Tibial nerve (tissue), 4 donors: ENCODE measurements around the gene EML1. TPM values are rescaled to one million over a fixed set of nuclear protein-coding genes. Genes with fewer than 3 reads are reported as not detected.
A peak's percentile ranks its signal among the peaks of the same experiment; 100 is the strongest.

Experiments
- DNase-seq, 2 donors: peaks; one replicate each; pipeline ENCODE4 v3.0.0-alpha.2; 2019; ENCODE audit warnings: low spot score in 2 of 2
- H3K27ac ChIP-seq, 4 donors: fragments of 200-600 bp; sonication (generic) in 3 of 4; one replicate each; pipeline ENCODE4 v1.5.1; 2017 to 2019; ENCODE audit warnings: mild to moderate bottlenecking in 1 of 4
- H3K27me3 ChIP-seq, 2 donors: fragments of 200-600 bp; sonication (generic) in 1 of 2; one replicate each; pipeline versions ENCODE4 v1.5.1 to v1.6.0; 2017 to 2019
- H3K36me3 ChIP-seq, 3 donors: fragments of 200-600 bp; sonication (generic); one replicate each; pipeline ENCODE4 v1.5.1; 2018 to 2019
- H3K4me1 ChIP-seq, 4 donors: fragments of 200-600 bp; sonication (generic) in 3 of 4; one replicate each; pipeline ENCODE4 v1.5.1; 2017 to 2019
- H3K4me3 ChIP-seq, 4 donors: fragments of 200-600 bp; sonication (generic) in 3 of 4; one replicate each; pipeline ENCODE4 v1.5.1; 2017 to 2019; ENCODE audit warnings: mild to moderate bottlenecking in 1 of 4, moderate library complexity in 1 of 4
- H3K9me3 ChIP-seq, 4 donors: fragments of 200-600 bp; sonication (generic) in 3 of 4; one replicate each; pipeline ENCODE4 v1.5.1; 2017 to 2019
- CTCF ChIP-seq, 5 experiments: fragments of 200-600 bp in 3 of 5; fragments of 450-650 bp in 2 of 5; sonication (generic) in 3 of 5; IDR thresholded peaks; one replicate each; pipeline ENCODE4 v1.5.1; 2016 to 2019; ENCODE audit warnings: antibody characterized with exemption in 5 of 5, mild to moderate bottlenecking in 3 of 5, moderate library complexity in 2 of 5
- EP300 ChIP-seq, 2 donors: sonication (generic); formaldehyde crosslinking; IDR thresholded peaks; one replicate each; pipeline ENCODE4 v1.6.1; 2017; ENCODE audit warnings: antibody characterized with exemption in 2 of 2, mild to moderate bottlenecking in 1 of 2
- POLR2A ChIP-seq, 2 donors: fragments of 450-650 bp; IDR thresholded peaks; one replicate each; pipeline ENCODE4 v1.6.1; 2017; ENCODE audit warnings: antibody characterized with exemption in 2 of 2, mild to moderate bottlenecking in 2 of 2, moderate library complexity in 2 of 2
- WGBS, 2 donors: methylation state at CpG; one replicate each; pipeline ENCODE4 v1.1.5; 2018; 5-methylcytosine and 5-hydroxymethylcytosine counted together
- total RNA-seq, 4 donors: library from RNA; depleted of rRNA; stranded (reverse); fragments of >200 nt; gene quantifications; one replicate each; pipeline ENCODE4 v1.1.0, GENCODE V29; 2016

Gene EML1
- total RNA-seq, 4 donors from 2014 or later = 32.4 to 82.8 (median 55.2) TPM

DNA sequence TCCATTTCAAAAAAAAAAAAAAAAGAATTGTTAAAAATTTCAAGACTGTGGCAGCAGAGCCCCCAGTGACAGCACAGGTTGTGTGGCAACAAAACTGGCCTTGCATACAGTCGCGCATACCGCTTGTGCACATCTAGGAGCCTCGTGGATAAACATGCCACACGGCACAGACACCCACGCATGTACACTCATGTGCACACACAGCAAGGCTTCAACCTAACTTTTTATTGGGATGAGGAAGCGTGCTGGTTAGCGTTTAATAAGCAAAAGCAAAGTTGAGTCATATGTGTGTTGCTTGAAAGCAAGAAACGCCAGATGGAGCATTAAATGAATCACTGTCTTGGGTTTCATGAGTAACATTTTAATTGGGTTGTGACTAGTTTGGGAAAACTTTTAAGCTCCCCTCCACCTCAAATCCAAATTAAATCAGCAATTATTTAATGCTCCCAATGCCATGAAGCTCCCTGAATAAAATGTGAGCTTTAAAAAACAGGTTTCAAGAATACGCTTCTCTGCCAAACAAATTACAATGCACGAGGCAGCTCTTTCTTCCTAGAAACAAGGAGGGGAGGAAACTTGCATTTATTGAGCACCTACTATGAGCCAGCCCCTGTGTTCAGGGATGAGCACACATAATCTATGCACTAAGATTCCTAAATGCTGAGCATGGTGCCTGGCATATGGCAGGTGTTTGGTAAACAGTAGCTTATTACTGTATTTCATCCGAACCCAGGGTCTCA lies 35.7 kb upstream of the EML1 start:
- no peak for DNase-seq

DNA sequence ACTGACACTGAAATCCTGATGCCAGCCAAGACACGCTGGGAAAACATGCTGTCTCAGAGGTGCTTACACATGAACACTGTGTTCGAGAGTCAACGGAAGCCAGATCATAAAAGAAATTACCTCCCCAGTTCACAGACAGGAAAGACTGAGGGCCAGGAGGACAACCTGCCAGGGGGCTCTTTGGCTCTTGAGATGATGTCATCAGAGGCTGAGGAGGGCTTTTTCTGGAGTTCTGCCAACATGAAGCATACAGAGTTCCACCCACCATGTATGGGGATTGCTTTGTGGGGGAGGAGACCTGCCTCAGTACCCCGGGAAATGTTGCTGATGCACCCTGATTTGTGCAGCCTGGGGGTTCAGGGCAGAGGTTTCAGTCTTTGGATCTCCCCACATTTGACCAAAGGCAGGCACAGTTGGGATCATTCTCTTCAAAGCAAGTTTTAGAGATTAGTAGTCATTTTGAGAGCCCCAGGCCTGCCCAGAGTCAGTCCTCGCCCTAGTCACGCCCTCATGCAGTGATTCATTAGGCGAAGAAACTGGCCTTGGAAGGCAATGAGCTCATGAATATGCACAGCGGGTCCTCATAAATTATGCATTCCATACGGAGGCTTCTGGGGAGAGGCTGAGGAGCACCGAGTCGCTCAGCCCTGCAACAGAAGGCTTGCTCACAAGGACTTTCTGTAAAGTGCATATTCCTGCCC lies 34.9 kb upstream of the EML1 start:
- no peaks in the 10 kb centered on the region for H3K36me3 ChIP-seq
- no peaks in the 10 kb centered on the region for H3K27me3 ChIP-seq
- peaks cover 0 to 50% (median 28%) of the 10 kb centered on the region in 4 donors for H3K4me1 ChIP-seq
- TF ChIP-seq CTCF (IDR thresholded peaks at IDR 0.05) = no peak
- TF ChIP-seq POLR2A (IDR thresholded peaks at IDR 0.05) = no peak
- no peak for TF ChIP-seq EP300 (IDR thresholded peaks at IDR 0.05)
- DNase-seq = no peak
- WGBS, 2 donors = 51 to 52% methylated on average over 11 of the region's 11 CpGs
- peak overlapping the region in 2 of 4 donors; percentile 13 to 26 for H3K27ac ChIP-seq
- H3K4me3 ChIP-seq = no peak overlapping the region
- H3K9me3 ChIP-seq = no peaks in the 10 kb centered on the region

More for the DNA sequence above, 35.7 kb upstream of the EML1 start:
- Histone ChIP-seq H3K4me1 (peaks cover 0 to 58% (median 34%) of the 10 kb centered on the region in 4 donors), H3K9me3 (no peaks in the 10 kb centered on the region), H3K36me3 (no peaks in the 10 kb centered on the region), H3K27me3 (no peaks in the 10 kb centered on the region), H3K4me3 (no peak overlapping the region), H3K27ac (peak overlapping the region in 2 of 4 donors; percentile 13 to 26)
- TF ChIP-seq EP300 (IDR thresholded peaks at IDR 0.05) (peak in 1 of 2 donors; percentile 8), CTCF (IDR thresholded peaks at IDR 0.05) (no peak), POLR2A (IDR thresholded peaks at IDR 0.05) (no peak)
- WGBS, 2 donors = 76 to 78% methylated on average over 12 of the region's 12 CpGs

- Histone ChIP-seq H3K36me3 (no peaks in the 10 kb centered on the region), H3K4me3 (no peak overlapping the region), H3K9me3 (no peaks in the 10 kb centered on the region), H3K27me3 (no peaks in the 10 kb centered on the region), H3K27ac (no peak overlapping the region), H3K4me1 (peaks cover 0 to 43% (median 25%) of the 10 kb centered on the region in 4 donors)
- DNase-seq = no peak
- no peak for TF ChIP-seq EP300 (IDR thresholded peaks at IDR 0.05)
- no peak for TF ChIP-seq CTCF (IDR thresholded peaks at IDR 0.05)
- TF ChIP-seq POLR2A (IDR thresholded peaks at IDR 0.05) = no peak
- 78 to 81% methylated on average over 7 of the region's 7 CpGs for whole genome bisulfite sequencing, 2 donors
These were observed 34.2 kb upstream of the EML1 start for GRCh38 chr14:99758872-99759545.

DNA sequence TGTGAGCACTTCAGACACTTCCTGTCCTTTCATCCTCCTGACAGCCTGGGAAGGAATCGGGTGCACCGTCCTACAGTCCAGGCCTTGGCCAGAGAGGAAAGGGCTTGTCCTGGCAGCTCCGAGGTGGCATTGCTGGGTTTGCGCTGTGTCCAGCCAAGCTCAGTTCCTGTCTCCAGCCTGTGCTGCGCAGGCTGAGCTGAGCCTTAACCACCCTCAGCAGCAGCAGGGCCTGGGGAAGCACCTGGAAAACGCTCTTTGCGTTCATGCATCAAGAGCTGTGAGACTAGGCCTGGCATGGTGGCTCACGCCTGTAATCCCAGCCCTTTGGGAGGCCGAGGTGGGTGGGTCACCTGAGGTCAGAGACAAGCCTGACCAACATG lies 33.7 kb upstream of the EML1 start:
- TF ChIP-seq EP300 (IDR thresholded peaks at IDR 0.05) = no peak
- no peak for TF ChIP-seq POLR2A (IDR thresholded peaks at IDR 0.05)
- TF ChIP-seq CTCF (IDR thresholded peaks at IDR 0.05) = no peak
- Histone ChIP-seq H3K9me3 (no peaks in the 10 kb centered on the region), H3K4me3 (no peak overlapping the region), H3K36me3 (no peaks in the 10 kb centered on the region), H3K27ac (no peak overlapping the region), H3K4me1 (peaks cover 0 to 37% (median 19%) of the 10 kb centered on the region in 4 donors), H3K27me3 (no peaks in the 10 kb centered on the region)
- no peak for DNase-seq
- 80 to 89% methylated on average over 8 to 9 of the region's 9 CpGs for WGBS, 2 donors
